Mesenteric fat pad (tissue), 1 donor: ENCODE results near the gene SDR39U1. TPM values are rescaled to one million over a fixed set of nuclear protein-coding genes. Genes with fewer than 3 reads are reported as not detected.

Experiments
- DNase-seq: peaks from one replicate; pipeline ENCODE4 v3.0.0-alpha.2; 2020; ENCODE audit warnings: low spot score
- total RNA-seq: library from RNA; stranded (reverse); fragmentation: NEBNext Ultra II Directional; extraction: Animal tissue kit (Norgen Biotek cat#: 25700); gene quantifications from one replicate; pipeline ENCODE4 v1.2.1, GENCODE V29; 2021
- donor health status: DM: yes; HTN: yes; CAD: no.

The SDR39U1 gene
- total RNA-seq, 1 donor from 2014 or later, result 50.1 TPM

- no peak for DNase-seq
Observed at GRCh38 chr14:24414077-24414476, 28.5 kb downstream of the SDR39U1 start.

DNA sequence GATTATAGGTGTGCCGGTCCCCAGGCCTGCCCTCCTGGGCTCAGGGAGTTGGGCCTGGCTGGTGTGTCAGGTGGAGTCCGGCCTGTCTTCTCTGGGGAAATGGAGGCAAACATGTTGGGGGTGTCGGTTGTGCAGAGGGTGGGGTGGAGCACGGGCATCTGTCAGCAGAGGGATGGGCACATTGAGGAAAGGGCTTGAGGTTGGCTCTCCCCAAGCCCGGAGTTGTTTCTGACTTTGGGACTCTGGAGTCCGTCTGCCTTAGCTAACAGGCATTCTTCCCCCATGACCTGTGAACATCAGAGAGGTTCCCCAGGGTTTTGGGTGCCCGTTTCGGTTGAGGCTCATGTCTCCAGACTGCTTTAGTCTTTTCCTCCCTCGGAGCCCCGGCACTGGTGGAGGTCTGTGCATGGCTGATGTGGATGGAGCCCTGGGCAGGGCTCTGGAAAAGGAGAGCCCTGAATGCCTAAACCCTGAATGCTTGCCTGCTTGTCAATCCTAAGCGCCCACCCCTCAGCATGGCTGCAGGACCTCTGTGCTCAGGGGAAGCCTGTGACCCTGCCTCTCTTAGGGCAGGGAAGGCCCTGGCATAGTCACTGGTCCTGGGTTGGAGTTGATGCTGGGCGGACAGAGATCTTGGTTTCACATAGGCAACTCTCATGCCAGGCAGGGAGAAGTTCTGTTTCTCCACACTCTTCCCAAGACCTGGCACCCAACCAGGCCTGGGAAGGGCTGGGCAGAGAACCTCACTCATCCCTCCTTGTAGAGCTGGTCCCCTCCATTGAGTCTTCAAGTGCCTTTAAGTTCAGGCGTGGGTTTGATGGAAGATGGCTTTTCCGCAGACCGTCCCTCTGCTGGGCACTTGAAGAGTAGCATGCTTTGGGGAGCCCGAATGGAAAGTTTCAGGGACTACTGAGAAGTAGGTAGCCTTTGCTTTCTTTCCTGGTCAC lies 30.9 kb downstream of the SDR39U1 start:
- no peak for DNase-seq

GRCh38 chr14:24409956-24410355 lies 32.6 kb downstream of the SDR39U1 start:
- no peak for DNase-seq

DNA sequence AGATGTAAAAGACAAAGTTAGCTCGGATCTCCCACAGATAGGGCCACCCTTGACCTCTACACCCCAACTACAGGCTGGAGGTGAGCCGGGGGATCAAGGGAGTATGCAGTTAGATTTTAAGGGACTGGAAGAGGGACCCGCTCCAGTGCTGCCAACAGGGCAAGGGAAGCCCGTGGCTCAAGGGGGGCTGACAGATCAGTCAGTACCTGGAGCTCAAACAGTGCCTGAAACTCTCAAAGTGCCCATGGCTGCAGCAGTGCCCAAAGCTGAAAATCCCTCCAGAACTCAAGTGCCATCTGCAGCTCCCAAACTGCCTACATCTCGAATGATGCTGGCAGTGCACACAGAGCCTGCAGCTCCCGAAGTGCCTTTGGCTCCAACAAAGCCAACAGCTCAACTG lies 33.4 kb downstream of the SDR39U1 start:
- no peak for DNase-seq

GRCh38 chr14:24408764-24409163 lies 33.8 kb downstream of the SDR39U1 start:
- DNase-seq, result no peak

DNA sequence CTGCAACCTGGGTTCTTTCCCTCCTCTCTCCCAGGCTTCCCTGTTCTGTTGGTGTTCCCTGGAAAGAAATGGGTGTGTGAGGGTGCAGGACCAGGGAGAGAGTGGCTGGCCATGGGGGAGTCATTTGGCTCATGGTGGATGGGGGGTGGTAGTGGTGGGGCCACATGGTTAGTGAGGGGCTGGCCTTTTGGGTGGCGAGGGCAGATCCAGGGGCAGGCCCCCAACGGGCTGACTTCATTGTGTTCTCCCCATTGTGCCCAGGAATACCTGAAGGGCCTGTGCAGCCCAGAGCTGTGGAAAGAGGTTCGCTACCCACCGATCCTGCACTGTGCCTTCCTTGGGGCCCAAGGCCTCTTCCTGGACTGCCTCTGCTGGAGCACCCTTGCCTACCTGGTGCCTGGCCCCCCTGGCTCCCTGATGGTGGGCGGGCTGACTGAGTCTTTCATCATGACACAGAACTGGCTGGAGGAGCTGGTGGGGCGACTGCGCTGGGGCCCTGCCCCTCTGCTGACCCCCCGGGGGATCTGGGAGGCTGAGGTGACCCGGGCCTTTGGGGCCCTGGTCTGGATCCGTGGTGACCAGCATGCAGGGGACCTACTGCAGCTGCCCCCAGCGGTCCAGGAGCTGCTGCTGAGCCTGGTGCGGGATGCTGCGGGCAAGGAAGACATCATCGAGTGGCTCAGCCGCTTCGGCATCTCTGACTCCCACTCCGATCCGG lies 34.8 kb downstream of the SDR39U1 start:
- peak; percentile 84 for DNase-seq

GRCh38 chr14:24406416-24406815 lies 36.2 kb downstream of the SDR39U1 start:
- DNase-seq, result no peak

DNA sequence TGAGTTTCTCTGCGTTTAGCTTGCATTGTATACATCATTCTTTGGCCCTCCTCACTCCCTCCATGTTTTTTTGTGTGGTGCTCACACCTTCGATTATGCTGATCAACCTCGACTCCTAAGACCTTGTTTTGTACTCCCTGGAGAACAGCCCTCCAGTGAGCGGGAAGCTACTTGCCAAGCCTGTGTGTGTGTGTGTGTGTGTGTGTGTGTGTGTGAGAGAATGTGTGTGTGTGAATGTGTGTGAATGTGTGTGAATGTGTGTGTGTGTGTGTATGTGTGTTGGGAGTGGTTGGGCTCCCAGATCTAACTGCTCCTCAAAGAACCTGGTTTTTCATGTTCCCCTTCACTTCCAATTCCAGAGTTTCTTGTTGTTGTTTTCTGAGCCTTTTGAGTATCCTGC lies 37.8 kb downstream of the SDR39U1 start:
- DNase-seq, result no peak

GRCh38 chr14:24403294-24403998 lies 39.1 kb downstream of the SDR39U1 start:
- DNase-seq, result no peak

GRCh38 chr14:24401810-24402702 lies 40.5 kb downstream of the SDR39U1 start:
- DNase-seq, result no peak

- DNase-seq, result no peak
Observed at GRCh38 chr14:24399999-24400718, 42.4 kb downstream of the SDR39U1 start.

- no peak for DNase-seq
Observed at GRCh38 chr14:24399447-24399822, 43.1 kb downstream of the SDR39U1 start.

DNA sequence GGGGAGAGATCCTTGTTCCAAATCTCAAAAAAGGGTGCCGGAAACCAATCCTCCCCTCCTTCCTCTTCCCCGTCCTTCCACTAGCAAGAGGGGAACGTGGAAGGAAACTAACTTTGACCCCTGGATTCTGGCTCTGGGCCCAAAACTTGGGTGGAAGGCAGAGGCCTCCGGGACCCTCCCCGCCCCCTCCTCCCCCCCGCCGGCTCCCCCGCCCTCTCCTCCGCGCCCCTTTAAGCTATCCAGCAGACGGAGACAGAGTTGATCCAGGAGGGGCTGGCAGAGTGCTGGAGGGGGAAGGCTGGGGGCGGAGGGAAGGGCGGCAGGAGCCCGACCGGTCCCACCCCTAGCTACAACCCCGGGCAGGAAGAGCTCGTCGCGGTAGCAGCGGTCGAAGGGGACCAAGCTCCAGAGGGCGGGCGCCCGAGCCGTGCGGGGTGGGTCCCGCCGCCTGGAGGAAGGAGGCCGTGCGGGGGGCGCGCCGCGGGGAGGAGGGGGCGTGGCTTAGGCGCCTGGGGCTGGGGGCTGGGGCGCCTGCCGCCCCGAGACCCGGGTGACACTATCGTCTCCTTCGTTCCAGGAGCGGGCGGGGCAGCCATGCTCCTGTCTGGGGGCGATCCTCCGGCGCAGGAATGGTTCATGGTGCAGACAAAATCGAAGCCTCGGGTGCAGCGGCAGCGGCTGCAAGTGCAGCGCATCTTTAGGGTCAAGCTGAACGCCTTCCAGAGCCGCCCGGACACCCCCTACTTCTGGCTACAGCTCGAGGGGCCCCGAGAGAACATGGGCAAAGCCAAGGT lies 43.7 kb downstream of the SDR39U1 start, which contains the start of gene NYNRIN:
Gene NYNRIN, plus strand, starts transcription at position 351 of the 794 bp plus-strand sequence. Its CDS starts 244 bp downstream, at position 595.
- peak; percentile 86 for DNase-seq

GRCh38 chr14:24398293-24398652 lies 44.3 kb downstream of the SDR39U1 start:
- DNase-seq, result no peak

DNA sequence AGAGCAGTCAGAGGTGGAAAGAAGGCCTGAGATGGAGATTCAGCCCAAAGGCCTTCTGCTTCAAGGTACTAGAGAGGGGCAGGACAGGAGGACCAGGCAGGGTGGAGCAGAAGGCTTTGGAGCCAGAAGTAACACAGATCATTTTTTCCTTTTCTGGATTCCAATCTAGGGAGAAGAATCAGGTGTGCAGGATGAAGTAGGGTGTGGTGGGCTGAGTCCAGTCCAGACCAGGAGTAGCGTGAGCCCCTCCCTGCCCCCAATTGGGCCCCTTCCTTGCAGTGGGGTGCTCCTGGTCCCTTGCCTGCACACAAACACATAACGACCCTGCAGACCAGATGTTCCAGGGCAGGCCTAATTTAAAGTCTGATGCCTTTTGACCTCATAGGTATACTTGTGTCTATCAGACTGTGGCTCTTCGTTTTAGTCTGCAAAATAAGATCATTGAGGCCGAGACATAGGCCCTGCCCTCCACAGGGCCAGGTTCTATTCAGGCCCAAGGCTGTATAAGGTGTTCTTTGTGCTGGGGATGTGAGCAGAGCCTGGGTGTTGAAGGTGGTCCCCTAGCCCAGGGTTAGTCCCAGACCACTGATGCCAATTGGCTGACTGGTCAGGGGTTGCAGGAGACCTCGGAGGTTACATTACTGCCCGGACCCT lies 44.8 kb downstream of the SDR39U1 start:
- DNase-seq, result no peak

- DNase-seq, result no peak
Observed at GRCh38 chr14:24395609-24396582, 46.7 kb downstream of the SDR39U1 start.

DNA sequence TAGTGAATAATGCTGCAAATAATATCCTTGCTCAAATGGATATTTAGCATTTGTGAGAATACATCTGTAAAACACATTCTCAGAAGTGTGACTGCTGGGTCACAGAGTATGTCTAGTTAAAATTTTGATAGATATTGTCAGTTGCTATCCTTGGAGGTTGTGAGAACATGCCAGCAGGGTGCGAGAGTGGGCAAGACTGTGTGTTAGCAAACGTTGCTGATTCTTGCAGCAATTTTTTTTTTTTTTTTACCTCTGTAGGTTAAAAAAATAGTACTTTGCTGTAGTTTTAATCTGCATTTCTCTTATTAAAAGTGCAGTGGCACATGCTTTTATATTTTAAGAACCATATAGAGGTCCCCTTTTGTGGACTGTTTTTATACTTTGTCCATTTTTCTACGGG lies 48.3 kb downstream of the SDR39U1 start:
- DNase-seq, result no peak
